Spleen (tissue), 7 donors: ENCODE data around the gene MGP.

Experiments
- POLR2A ChIP-seq, 3 donors: fragments of 450-650 bp; IDR thresholded peaks; one replicate each; pipeline ENCODE4 v1.5.1; 2017; ENCODE audit warnings: antibody characterized with exemption in 3 of 3, mild to moderate bottlenecking in 1 of 3
- TF ChIP-seq, protein P1 (sequence below), 11 experiments: fragments of 200-600 bp in 7 of 11; fragments of 450-650 bp in 4 of 11; sonication (generic) in 4 of 11; IDR thresholded peaks in 8 of 11; conservative IDR thresholded peaks in 3 of 11; 1 replicate in 7 of 11; 2 replicates in 4 of 11; pipeline versions ENCODE4 v1.4.0 to v1.8.0; 2016 to 2021; ENCODE audit warnings: antibody characterized with exemption in 11 of 11, inconsistent platforms in 4 of 11, mild to moderate bottlenecking in 1 of 11
- donor health status: DM: no; HTN: no; CAD: no; lungs with moderate emphysema.
- donor health status: DM: no; HTN: no; CAD: no.
- donor health status: DM: no; HTN: no; CAD: no.

GRCh38 chr12:14892726-14893505, 7.3 kb upstream of the MGP start:
- TF ChIP-seq, protein P1, sequence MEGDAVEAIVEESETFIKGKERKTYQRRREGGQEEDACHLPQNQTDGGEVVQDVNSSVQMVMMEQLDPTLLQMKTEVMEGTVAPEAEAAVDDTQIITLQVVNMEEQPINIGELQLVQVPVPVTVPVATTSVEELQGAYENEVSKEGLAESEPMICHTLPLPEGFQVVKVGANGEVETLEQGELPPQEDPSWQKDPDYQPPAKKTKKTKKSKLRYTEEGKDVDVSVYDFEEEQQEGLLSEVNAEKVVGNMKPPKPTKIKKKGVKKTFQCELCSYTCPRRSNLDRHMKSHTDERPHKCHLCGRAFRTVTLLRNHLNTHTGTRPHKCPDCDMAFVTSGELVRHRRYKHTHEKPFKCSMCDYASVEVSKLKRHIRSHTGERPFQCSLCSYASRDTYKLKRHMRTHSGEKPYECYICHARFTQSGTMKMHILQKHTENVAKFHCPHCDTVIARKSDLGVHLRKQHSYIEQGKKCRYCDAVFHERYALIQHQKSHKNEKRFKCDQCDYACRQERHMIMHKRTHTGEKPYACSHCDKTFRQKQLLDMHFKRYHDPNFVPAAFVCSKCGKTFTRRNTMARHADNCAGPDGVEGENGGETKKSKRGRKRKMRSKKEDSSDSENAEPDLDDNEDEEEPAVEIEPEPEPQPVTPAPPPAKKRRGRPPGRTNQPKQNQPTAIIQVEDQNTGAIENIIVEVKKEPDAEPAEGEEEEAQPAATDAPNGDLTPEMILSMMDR (IDR thresholded peaks at IDR 0.05 in 8 of 11, conservative IDR thresholded peaks at IDR 0.05 in 3 of 11) = no peak
- no peak for TF ChIP-seq POLR2A (IDR thresholded peaks at IDR 0.05)
